ENCODE results near the gene DAO.

DAO gene

GRCh38 chr12:108933949-108934348 is 54.1 kb downstream of the DAO start:
- ATAC-seq: no peak
- no peak for TF ChIP-seq TOX (CRISPR knock-in tag; IDR thresholded peaks at IDR 0.05; ENCODE audit: borderline replicate concordance)
- TF ChIP-seq PPARA (CRISPR knock-in tag; IDR thresholded peaks at IDR 0.05; ENCODE audit: borderline replicate concordance): no peak
- no peak for TF ChIP-seq GLIS3 (CRISPR knock-in tag; IDR thresholded peaks at IDR 0.05)
- TF ChIP-seq ESRRG (CRISPR knock-in tag; IDR thresholded peaks at IDR 0.05): no peak
- no peak for TF ChIP-seq ARNTL (CRISPR knock-in tag; IDR thresholded peaks at IDR 0.05; ENCODE audit: borderline replicate concordance, low read depth)
- TF ChIP-seq PATZ1 (CRISPR knock-in tag; IDR thresholded peaks at IDR 0.05; ENCODE audit: borderline replicate concordance): no peak
- TF ChIP-seq CREB5 (CRISPR knock-in tag; IDR thresholded peaks at IDR 0.05; ENCODE audit: low read depth): no peak

GRCh38 chr12:108935159-108935763 is 55.4 kb downstream of the DAO start:
- no peak for TF ChIP-seq ISL1 (CRISPR knock-in tag; IDR thresholded peaks at IDR 0.05)
- TF ChIP-seq GLIS3 (CRISPR knock-in tag; IDR thresholded peaks at IDR 0.05): no peak
- no peak for TF ChIP-seq CSDC2 (CRISPR knock-in tag; IDR thresholded peaks at IDR 0.05)
- TF ChIP-seq ZC3H10 (CRISPR knock-in tag; IDR thresholded peaks at IDR 0.05): no peak
- TF ChIP-seq TCF4 (CRISPR knock-in tag; IDR thresholded peaks at IDR 0.05; ENCODE audit: borderline replicate concordance): no peak
- TF ChIP-seq ZNF565 (CRISPR knock-in tag; conservative IDR thresholded peaks at IDR 0.05; ENCODE audit: low read depth): no peak
- TF ChIP-seq CSRNP3 (CRISPR knock-in tag; IDR thresholded peaks at IDR 0.05): no peak
- no peak for TF ChIP-seq SNAI2 (CRISPR knock-in tag; IDR thresholded peaks at IDR 0.05)
- no peak for TF ChIP-seq ZNF8 (CRISPR knock-in tag; IDR thresholded peaks at IDR 0.05)
- TF ChIP-seq BACH2 (CRISPR knock-in tag; IDR thresholded peaks at IDR 0.05; ENCODE audit: borderline replicate concordance): no peak
- no peak for TF ChIP-seq PATZ1 (CRISPR knock-in tag; IDR thresholded peaks at IDR 0.05; ENCODE audit: borderline replicate concordance)
- no peak for TF ChIP-seq CREB5 (CRISPR knock-in tag; IDR thresholded peaks at IDR 0.05; ENCODE audit: low read depth)
- TF ChIP-seq RARB (CRISPR knock-in tag; IDR thresholded peaks at IDR 0.05): no peak
- no peak for TF ChIP-seq ZFP30 (CRISPR knock-in tag; IDR thresholded peaks at IDR 0.05)
- no peak for ATAC-seq

GRCh38 chr12:108938247-108938924 is 58.5 kb downstream of the DAO start:
- no peak for ATAC-seq
- TF ChIP-seq BACH2 (CRISPR knock-in tag; IDR thresholded peaks at IDR 0.05; ENCODE audit: borderline replicate concordance) (no peak), ZNF70 (CRISPR knock-in tag; IDR thresholded peaks at IDR 0.05) (no peak), CREB5 (CRISPR knock-in tag; IDR thresholded peaks at IDR 0.05; ENCODE audit: low read depth) (no peak), ESRRG (CRISPR knock-in tag; IDR thresholded peaks at IDR 0.05) (no peak), ZC3H10 (CRISPR knock-in tag; IDR thresholded peaks at IDR 0.05) (no peak), PPARA (CRISPR knock-in tag; IDR thresholded peaks at IDR 0.05; ENCODE audit: borderline replicate concordance) (no peak), RARB (CRISPR knock-in tag; IDR thresholded peaks at IDR 0.05) (no peak), ARNTL (CRISPR knock-in tag; IDR thresholded peaks at IDR 0.05; ENCODE audit: borderline replicate concordance, low read depth) (no peak), PATZ1 (CRISPR knock-in tag; IDR thresholded peaks at IDR 0.05; ENCODE audit: borderline replicate concordance) (no peak), GLIS3 (CRISPR knock-in tag; IDR thresholded peaks at IDR 0.05) (no peak), POU6F1 (CRISPR knock-in tag; IDR thresholded peaks at IDR 0.05; ENCODE audit: borderline replicate concordance, low read depth) (no peak), ISL1 (CRISPR knock-in tag; IDR thresholded peaks at IDR 0.05) (no peak), ZNF8 (CRISPR knock-in tag; IDR thresholded peaks at IDR 0.05) (no peak), ZFP30 (CRISPR knock-in tag; IDR thresholded peaks at IDR 0.05) (no peak), TCF4 (CRISPR knock-in tag; IDR thresholded peaks at IDR 0.05; ENCODE audit: borderline replicate concordance) (no peak), SNAI2 (CRISPR knock-in tag; IDR thresholded peaks at IDR 0.05) (no peak), OSR1 (CRISPR knock-in tag; IDR thresholded peaks at IDR 0.05) (no peak), ZFP3 (CRISPR knock-in tag; IDR thresholded peaks at IDR 0.05) (no peak)

Measured in SK-N-SH treated with all-trans-retinoic acid at 6 μM for 48 hours (cell line).